GM18498 (cell line): ENCODE data around the gene PACRG.

Experiments
- ATAC-seq: cut with Tn5 transposase; IDR thresholded peaks from one replicate; pipeline ENCODE4 v1.9.1; 2021; ENCODE audit warnings: mild to moderate bottlenecking, moderate library complexity; ENCODE audit not compliant: unreplicated experiment

The PACRG gene

DNA sequence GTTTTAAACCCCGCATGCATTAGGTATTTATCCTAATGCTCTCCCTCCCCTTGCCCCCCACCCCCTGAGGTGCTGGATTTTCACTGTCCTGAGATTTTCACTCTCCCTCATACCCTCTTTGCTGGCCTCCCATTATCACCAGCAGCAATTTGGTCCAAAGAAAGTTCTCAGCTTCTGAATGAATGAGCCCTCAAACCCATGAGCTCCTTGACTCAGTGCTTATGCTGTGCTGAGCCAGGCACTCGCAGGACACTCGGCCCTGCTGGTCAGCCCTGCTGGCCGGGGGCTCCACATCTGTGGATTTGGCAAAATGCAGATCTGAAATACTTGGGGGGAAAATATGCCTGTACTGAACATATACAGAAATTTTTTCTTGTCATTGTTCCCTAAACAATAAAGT lies 533.6 kb downstream of the PACRG start:
- no peak for ATAC-seq

DNA sequence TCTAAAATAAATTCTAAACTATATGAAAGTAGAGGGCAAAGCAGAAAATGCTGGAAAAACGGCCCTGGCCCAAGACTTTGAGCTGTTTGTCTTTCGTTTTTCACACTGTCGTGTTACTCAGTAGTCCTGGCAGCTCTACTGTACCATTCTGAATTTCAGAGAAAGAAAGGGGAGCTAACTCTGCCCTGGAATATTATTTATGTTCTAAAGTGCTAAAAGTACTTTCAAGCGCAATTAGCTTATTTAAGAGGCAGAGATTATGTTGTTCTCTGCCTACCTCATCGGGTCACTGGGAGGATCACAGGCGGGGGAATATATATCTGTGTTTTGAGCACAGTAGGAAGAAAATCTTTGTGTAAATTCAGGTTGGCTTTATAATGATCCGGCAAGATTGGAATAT lies 534.3 kb downstream of the PACRG start:
- no peak for ATAC-seq

DNA sequence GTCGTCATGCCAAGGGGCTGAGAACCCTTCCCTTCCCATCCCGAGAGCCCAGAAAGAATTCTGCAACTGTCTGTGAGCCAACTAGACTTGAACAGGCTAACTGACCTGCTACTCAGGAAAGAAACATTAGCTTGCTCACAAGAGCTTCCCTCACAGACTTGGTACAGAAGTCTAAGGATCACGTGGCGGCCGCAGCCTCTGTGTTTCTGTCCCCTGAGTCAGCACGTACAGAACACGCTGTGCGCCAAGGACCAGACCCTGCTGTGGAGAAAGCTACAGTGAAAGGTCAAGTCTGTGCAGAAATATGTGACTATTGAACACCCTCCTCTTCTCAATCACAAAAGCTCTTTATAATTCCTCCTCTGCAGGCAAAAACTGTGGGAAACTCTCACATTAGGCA lies 535.4 kb downstream of the PACRG start:
- no peak for ATAC-seq

DNA sequence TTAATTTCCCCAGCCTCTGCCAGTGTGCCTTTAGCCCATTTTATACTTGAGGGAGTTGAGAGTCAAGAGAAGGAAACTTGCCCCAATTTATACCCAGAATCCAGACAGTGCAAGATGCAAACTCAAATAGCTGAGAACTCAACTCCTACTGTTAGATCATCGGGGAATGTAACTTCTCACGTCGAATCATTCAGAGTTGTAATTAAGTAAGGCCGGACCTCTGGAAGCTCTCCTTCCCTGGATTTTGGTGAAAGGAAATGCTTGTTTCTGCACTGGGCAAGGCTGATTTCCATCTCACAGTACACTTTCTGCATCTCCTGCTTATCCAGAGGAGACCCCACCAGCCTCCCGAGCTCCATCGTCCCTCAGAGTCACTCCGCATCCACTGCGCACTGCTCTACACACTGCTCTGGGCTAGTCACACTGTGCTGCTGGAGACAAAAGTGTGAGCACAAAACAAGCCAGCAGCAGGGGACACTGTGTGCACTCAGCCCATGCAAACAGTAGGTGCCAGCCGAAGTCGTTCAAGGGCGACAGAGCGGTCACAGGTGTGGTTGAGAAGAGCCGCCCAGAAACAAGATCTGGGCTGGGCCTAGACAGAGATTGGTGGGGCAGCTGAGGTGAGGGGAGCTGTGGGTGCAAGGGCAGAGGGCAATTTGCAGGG lies 536.4 kb downstream of the PACRG start:
- ATAC-seq, result no peak

DNA sequence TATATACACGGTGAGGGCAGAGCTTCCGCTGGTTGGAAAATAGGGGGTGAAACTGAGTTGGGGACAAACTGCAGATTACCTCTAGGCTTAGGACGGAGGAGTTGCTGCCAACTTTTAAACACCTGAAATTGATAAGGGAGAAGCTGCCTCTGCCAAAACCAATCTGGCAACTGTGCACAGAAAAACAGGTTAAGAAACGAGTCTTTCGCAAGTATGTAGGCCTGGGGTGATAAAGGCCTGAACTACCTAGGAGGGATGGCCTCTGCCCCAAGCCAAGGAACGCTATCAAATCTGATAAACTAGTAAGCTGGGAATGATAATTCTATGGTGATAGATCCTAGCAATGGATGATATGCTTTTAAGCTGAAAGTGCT lies 536.9 kb downstream of the PACRG start:
- no peak for ATAC-seq

DNA sequence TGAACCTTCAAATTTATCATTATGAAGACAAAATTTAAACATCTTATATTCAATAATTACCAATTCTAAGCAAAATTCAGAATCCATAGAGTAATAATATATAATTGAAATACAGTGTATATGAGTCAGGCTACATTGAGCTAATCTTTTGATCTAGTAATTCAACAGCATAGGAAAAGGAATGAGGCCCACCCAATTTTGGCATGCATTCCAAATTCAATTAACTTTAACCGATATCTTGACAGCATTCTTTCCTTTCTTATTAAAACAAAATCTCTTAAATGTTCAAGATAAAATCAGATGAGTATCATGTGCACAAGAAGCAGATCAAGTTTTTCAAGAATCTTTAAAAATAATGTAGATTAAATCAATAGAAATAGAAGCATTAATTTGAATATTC lies 553.9 kb downstream of the PACRG start:
- no peak for ATAC-seq

DNA sequence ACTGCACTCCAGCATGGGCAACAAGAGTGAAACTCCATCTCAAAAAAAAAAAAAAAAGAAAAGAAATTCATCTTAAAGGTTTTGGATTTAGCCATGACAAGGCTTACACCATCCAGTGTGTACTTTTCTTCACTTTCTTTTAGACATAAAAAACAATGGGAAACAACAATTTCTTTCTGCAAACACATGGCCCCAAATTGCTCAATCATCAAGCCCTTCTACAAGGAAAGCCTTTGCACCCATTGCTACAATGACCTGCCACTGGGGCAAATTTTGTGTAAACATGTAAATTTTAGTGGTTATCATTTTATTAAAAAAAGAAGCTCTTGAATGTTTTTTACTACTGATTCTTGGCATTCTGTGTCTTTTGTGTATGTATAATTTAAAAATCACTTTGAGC lies 554.9 kb downstream of the PACRG start:
- ATAC-seq, result no peak

DNA sequence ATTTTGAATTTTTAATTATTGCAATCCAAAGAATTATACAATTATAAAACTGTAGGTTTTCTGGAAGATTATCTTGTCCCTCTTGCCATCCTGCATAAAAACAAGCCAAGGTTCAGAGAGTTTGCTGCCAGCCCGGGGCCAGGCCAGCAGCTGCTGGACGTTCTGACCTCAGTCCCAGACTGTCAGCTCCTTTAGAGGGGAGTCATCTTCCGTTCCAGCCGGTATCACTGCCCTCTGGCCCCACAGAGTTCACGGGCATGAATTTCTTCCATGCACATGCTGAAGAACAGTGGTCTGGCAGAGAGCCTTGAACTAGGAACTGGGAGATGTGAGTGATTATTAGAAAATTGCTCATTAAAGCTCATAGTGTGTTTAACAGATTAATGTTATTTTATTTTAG lies 556.4 kb downstream of the PACRG start:
- ATAC-seq, result no peak

DNA sequence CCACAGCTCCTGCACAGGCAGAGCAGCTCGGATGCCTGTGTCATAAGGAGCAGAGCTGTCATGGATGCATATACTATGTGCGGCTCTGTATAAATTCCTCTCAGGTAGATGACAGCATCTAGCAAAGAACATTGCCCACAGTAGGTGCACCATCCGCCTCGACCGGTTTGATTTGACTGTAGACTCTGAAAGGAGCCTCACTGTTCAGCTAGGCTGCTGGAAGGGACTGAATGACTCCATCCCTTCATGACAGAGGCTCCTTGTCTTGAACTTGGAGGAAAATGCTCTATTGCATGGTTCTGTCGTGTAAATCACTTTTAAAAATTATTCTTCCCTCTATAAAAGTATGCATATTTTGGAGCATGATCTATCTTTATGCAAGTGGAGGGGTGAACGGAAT lies 557.9 kb downstream of the PACRG start:
- ATAC-seq, result no peak

DNA sequence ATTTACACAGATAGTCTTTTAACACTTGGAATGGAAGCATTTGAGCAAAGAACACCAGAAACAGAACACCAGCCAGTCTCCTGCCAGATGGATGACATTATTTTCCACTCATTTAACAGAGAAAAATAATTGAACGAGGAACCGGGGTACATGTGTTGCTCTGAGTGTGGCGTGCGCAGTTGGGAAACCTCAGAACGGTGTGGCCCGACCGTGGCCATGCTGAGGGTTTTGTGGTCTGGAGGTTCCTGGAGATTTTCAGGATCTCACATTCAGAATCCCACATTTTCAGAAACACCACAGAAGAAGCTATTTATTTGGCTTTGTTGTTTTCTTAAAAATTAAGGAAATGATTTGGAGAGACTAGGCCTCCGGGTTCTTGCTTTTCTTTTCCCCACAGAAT lies 559.9 kb downstream of the PACRG start:
- ATAC-seq, result no peak

DNA sequence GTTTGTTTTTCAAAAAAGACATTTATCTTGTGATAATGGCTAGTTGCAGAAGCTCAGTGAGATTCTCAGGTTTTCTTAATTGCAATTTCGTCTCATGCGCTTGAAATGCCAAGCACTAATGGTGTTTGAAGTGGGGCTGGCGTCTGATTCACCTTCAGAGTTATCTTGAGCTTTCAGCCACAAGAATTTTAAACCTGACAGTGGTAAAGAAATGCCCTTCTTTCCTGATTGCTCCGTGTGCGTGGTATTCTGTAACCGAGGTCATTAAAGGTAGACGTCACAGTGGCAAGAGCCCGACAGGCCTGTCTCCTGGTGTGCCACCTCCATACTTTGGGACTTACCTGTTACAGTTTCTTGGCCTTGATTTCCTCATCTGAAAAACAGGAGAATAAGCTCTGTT lies 560.3 kb downstream of the PACRG start:
- no peak for ATAC-seq

DNA sequence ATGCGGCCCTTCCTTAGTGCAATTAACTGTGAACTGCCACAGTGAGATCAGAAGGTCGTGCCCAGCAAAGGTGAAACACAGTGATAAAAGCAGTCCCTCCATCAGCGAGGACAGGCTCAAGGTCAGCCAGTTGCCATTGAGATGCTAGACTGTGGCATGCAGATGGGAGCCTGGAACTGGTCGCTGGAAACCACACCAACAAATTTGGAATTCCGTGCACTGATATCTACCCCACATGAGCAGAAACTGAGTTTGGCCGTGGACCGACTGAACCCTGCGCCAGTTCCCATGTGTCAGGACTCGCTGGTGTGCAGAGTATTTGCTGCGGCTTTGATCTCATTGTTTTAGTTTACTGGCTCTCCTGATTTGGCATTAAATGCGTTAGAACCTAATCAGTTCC lies 561.1 kb downstream of the PACRG start:
- ATAC-seq, result no peak

DNA sequence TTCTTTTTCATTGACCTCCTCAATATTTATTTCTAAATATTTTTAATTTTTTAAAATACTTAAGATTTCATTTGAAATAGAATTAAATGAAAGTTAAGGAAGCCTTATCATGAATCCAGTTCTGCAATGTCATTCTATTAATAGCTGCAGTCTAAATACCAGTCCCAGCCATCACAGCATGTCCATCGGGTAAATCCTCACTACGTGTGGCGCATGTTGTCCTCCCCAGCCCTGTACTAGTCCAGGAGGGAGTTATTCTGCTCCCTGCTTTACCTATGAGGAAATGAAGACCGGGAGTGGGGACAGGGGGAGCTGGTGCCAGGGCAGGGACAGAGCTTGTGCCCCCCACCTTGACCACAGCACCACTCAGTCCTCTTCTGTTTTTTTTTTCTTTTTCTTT lies 561.7 kb downstream of the PACRG start:
- no peak for ATAC-seq

DNA sequence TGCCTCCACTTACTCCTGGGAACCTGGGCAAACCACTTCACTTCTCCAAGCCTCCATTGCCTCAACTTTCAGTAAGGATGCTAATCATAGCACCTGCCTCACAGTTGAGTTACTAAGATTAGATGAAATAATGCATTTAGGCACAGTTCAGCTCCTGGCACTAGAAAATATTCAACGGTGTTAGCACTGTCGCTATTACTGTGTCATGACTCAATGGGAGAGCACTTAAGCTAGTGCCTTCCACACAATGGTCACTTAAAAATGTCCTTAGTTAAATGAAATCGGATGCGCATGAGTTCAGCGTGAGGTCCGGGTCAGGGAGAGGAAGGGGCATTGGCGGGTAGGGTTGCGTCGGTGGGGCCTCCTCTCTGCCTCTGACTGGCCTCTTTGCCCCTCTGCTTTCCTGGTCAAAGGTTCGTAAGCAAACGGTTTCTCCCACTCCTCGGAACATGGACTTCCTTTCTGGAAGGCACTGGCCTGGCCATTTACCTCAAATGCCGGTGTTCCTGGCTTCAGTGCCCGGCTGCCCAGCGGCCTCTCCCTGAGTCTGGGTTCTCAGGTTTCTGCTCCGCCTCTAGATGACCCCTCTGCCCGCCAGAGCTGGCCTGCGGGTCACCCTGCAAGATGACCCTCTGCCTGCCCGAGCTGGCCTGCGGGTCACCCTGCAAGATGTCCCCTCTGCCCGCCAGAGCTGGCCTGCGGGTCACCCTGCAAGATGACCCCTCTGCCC lies 562.9 kb downstream of the PACRG start:
- ATAC-seq, result no peak

DNA sequence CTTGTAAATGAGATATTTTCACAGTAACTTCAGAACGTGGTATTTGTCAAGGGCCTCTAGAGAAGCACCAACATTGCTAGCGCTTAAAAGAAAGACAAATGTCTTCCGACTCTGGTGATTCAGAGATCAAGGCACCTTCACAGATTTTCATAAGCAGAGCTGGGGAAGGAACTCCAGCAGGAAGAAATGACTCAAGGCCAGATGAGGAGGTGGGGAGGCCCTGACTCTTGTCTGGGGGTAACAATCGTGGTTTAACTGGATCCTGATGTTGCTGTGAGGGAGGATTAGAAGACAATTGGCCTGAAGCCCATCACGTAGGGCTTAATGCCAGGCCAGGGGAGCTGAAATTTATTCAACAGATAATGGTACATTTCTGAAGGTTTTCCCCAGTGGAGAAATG lies 563.8 kb downstream of the PACRG start:
- ATAC-seq, result no peak

DNA sequence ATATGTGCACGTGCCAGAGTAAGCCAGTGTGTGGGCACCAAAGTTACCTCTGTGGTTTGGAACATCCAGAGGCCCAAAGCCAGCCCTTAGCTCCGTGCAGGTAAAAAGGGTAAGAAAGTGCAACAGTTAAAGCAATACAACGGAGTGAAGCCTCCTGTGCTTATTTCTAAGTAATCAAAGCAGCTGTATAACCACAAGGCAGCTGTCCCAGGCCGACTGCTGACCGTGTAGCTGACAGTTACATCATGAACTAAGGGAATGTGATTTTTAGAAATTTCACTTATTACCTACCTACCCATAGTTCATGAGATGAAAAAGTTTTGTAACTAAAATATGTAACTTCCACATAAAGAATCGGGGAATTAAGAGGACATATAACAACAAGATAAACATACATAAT lies 565.5 kb downstream of the PACRG start:
- ATAC-seq, result no peak

DNA sequence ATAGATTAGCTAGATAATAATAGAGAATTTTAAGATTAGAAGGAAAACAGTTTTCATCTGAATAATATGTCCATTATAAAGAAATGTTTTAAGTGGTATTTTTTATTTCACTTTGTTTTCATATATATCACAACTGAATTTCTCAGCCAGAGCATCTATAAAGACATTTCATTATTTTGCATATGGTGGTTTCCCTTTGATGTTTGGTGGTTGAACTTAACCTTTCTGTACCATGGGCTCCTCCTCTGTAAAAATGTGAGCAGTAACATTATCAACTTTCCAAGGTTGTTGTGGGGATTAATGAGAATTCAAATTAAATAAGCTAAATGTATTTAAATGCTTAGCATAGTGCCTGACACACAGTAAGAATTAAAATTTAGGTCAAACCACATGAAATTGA lies 567.0 kb downstream of the PACRG start:
- no peak for ATAC-seq

DNA sequence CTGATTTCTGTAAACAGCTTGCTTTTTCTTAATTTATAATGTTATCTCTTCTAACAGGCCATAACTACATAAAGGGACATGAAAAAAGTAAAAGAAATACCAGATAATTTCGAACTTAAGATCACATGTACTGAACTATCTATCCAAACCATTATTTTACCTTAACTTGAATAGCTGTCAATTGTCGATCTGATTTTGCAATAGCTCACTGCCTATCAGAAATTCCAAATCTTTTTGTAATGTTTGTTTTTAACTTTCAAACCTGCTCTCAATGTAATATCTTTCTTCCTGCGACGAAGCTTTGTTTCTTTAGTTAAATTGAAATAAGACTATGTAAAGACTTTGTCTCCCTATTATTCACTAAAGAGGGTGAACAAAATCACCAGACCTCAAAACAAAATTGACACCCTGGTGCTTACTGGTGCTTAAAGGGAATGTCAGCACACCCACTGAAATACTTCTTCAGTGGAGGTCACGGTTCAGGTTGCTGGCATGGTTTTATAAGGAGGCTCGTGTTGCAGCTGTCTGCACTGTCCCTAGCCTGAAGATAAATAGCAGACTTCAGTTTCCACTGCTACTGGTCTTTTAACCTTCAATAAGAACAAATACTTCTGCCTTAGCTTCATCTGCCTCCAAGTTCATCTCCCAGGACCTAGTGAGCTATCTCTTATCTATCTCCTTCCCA lies 569.2 kb downstream of the PACRG start:
- no peak for ATAC-seq

DNA sequence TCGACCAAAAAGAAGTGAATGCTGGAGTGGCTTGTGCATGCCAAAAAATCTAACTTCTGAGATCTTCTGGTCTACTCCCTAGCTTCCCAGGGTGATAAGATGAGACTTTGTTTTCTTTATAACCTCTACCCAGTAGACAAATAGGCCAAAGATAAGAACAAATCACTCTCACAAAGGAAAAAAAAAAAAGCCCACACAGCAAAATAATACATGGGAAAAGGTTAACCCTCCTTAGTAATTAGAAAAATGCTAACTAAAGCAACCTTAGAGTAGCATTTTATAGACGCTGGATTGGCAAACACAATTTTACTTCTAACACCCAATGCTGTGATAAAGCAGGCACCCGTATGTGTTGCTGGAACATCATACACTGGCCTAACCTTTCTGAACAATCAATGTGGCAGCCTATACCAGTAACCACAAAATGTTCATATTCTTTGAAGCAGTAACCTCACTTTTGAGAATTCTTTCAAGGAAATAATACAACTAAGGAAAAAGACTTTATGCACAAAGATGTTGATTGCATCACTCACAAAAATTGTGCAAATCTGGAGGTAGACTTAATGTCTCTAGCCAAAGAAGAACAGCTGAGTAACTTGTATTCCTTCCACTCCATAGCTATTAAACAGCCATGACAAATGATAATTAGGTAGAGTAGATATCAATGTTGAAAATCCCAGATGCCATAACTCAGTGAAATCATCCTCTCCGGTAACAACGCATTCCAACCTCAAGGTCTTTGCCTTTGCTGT lies 570.5 kb downstream of the PACRG start:
- ATAC-seq, result no peak

DNA sequence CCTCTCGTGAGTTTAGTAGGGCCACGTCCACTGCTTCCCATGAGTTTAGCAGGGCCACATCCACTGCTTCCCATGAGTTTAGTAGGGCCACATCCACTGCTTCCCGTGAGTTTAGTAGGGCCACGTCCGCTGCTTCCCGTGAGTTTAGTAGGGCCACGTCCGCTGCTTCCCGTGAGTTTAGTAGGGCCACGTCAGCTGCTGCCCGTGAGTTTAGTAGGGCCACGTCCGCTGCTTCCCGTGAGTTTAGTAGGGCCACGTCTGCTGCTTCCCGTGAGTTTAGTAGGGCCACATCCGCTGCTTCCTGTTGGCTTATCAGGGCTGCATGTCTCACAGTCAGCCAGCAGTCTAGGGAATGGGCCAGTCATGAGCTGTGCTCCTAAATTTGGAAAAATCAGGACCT lies 573.1 kb downstream of the PACRG start:
- ATAC-seq, result no peak

DNA sequence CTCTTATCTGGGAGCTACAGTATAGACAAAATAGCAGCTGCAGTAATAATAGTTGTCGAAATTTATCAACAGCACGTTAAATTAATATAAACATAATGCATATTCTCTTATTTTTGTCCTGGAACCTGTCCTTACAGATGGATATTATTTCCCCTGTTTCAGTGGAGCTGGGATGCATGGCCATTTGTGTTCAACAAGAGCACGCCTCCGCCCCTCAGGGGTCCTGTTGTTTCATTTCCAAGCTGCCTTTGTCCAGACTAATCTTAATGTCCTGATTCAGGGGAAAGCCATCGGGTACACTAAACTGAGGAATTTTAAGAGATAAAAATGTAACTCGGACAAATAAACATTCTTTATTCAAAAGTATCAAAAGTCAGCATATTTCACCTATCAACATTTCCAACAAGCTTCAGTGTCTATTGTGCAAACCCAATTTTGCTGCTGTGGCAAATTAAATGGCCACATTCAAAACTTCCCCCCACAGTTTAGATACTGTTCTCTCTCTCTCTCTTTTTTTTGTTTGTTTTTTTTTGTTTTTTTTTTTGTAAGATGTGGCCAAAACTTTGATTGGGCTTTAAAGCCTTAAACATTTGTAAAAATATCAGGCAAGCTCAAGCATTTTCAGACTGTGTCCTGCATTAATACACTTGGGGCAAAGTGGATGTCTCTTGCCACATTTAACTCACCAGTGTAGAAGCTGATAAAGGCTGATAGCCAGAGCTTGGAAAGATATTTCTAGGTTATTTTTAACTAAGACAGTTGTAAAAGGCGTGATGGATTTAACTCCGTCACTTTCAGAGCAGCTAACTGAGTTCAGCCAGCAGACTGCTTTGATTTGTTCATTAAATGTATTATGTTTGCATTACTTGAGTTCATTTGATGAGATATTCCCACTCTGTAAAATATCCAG lies 574.2 kb downstream of the PACRG start:
- ATAC-seq, result no peak
